HG03439 (cell line): ENCODE data around the gene OR6B2.
"Not testable (repeated sequence)": the region's sequence is repeated elsewhere in the genome, so short reads cannot be mapped to it uniquely, and the experiment has no call there.

Source experiments
- ATAC-seq: cut with Tn5 transposase; IDR thresholded peaks from one replicate; pipeline ENCODE4 v1.9.1; 2021; ENCODE audit warnings: mild to moderate bottlenecking, moderate library complexity; ENCODE audit not compliant: unreplicated experiment

The OR6B2 gene

DNA sequence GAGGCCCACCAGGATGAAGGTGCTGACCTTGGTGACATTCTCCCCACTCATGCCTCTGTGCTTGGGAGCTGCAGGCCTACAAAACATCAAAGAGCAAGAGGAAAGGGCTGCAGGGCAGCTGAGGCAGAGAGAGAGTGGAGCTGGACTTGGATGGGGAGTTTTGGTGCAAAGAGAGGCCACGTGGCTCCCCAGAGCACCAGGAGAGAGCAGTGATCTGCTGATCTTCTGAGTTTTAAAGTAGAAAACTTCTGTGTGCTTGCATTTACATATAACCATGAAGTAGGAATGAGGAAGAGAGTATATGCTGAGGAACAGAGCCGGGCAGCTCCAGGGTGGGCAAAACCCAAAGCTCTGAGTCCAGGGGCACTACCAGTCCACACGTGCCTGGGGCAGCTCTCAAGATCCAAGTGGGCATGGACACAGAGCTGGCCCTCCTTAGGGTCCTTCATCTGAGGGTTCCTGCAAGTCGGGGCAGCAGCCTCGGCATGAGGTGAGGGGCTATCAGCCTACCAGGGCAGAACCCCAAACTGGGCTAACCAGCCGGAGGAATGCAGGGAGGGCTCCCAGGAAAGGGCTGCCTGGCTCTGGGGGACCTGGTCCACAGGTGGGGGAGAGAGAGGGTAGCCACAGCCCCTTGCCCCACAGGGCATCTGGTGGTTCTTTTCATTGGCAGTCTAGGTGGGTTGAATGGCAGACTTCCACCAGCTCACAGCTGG is at the start of gene OR6B2:
OR6B2 (minus strand) TSS at position 51 of the 716 bp plus-strand sequence; CDS start at position 51, 0 bp downstream.
- ATAC-seq, result no peak

DNA sequence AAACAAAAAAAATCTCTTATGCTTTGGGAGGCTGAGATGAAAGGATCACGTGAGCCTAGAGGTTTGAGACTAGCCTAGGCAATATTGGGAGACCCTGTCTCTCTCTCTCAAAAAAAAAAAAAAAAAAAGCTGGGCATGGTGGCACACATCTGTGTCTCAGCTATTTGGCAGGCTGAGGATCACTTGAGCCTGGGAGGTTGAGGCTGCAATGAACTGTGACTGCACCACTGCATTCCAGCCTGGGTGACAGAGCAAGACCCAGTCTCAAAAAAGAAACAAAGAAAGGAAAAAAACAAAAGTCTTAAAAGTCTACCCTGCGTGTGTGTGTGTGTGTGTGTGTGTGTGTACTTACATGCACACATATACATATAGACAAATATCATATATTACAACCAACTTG is 48.4 kb upstream of the OR6B2 start:
- no peak for ATAC-seq

GRCh38 chr2:240077442-240077841 is 47.2 kb upstream of the OR6B2 start:
- no peak for ATAC-seq

GRCh38 chr2:240074545-240074944 is 44.3 kb upstream of the OR6B2 start:
- ATAC-seq, result no peak

GRCh38 chr2:240070907-240071306 is 40.7 kb upstream of the OR6B2 start:
- no peak for ATAC-seq

DNA sequence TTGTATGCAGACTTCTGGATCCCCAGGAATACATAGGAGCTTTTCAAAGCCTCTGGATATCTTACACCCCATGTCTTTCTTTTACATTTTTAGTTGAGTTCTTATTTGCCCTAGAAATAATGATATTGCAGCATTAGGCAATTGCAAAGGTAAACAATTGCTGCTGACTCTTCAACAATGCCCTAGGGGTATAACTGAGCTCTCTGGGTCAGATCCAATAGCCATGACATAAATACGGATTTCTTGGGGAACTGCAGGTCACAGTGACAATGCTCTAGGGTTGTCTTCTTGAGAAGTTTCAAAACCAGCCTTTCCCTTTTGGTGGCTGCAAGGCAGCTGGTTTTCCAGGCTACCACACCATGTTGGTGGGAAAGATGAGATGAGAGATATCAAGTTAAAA is 39.6 kb upstream of the OR6B2 start:
- ATAC-seq, result no peak

GRCh38 chr2:240068193-240068592 is 38.0 kb upstream of the OR6B2 start:
- ATAC-seq, result no peak

DNA sequence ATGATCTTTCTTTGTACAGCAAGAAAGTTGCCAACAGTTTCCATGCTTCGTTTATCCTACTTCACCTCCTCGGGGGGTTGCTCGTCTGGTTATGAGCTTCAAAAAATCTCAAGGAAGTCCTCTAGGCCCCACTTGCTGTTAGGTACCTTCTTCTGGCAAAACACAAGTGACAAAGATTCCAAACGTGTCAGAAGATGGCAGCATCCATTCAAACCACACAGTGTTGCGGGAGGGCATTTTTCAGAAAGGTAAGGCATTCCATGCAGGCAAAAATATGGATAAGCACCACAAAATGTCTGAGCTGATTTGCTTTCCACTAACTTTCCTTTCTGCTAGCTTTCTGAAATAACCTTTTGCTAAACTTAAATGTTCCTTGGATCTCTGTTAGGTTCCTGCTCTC is 36.3 kb upstream of the OR6B2 start:
- no peak for ATAC-seq

- ATAC-seq, result no peak
These were observed 34.7 kb upstream of the OR6B2 start for GRCh38 chr2:240064898-240065297.

- ATAC-seq, result no peak
These were observed 30.9 kb upstream of the OR6B2 start for GRCh38 chr2:240060977-240061591.

DNA sequence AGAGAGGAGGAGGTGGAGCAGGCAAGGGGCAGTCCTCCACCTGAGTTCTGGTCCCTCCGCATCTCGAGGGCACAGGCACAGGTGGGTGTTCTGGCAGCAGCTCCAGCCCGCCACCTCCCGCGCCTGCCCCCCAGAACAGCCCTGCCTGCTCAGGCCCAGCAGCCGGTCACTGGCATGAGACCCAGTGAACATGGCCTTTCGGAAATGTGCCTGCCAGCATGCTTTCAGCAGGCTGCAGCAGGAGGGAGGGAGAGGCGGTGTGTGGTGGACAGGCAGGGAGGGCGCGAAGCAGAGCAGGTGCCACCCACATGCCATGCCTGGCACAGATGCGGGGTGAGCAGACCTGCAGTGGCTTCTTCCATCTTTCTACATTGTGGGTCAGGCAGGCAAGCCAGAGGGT is 26.4 kb upstream of the OR6B2 start:
- ATAC-seq, result no peak

DNA sequence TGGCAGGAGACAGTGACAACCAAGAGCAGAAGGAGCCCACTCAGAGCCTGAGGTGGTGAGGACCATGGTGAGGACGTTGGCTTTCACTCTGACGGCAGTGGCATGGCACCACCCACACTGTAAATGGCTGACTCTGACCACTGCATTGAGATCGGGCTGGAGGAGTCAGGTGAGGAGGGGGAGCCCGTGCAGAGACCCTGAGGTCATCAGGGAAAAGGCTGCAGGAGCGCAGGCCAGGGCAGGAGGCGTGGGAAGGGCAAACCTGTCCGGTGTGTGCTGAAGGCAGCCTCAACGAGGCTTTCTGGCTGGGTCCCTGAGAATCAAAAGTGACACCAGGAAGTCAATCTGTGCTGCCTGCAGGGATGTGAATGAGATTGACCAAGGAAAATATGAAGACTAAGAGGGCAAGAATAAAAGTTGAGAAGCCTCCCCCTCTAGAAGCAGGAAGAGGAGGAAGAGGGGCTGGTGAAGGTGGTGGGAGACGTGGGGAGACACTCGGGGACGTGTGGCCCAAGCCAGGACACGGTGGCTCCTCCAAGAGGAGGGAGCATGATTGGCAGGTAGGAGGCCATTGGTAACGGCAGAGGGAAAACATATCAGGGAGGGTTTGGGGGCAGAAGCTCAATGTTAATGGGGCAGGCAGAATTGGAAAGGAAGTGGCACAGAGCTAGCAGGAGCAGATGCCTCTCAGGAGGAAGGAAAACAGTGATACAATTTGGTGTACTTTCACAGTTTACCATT is 25.1 kb upstream of the OR6B2 start:
- no peak for ATAC-seq

DNA sequence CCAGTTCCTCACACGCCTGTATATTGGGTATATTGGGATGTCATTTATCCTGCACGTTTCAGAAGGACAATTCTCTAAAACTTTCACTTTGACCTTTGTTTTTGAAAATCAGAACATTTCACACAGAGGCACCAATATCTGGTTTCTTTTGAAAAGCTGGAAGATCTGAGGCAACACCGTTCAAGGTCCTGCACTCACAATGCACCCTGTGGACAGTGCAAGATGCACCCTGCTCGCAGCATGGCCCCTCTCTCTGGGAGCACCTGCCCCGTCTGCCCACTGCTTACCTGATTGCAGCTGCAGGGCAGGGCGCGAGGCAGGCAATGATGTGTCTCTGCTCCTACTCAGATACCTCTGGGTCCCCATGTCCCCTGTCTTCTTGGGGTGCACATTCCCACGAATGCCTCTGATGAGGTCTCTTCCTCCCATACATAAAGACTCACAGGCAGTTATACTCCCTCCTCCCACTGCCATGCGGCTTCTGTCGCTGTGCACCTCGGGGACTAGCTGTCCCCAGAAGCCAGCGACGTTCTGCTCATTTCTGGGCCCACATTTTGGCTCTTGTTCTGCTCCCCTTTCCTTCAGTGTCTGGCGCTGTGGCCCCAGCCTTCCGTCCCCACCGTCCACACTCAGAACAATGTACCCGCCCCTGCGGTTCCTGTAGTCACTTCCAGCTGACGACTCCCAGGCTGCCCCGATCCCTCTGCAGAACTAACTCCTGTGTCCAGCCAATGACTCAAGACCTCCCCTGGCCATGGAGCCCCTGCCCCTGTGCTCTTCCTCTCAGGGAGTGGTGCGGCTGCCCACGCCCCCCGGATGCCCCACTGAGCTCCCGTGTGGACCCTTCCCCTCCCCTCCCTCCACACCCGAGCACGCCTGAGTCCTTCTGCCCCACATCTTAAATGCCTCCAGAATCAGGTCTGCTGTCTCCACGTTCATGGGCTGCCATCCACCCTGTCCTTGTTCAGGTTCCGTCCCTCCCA is 23.2 kb upstream of the OR6B2 start, which contains the start of gene OR6B3:
OR6B3 (minus strand) TSS at position 349 of the 983 bp plus-strand sequence.
- ATAC-seq, result no peak

DNA sequence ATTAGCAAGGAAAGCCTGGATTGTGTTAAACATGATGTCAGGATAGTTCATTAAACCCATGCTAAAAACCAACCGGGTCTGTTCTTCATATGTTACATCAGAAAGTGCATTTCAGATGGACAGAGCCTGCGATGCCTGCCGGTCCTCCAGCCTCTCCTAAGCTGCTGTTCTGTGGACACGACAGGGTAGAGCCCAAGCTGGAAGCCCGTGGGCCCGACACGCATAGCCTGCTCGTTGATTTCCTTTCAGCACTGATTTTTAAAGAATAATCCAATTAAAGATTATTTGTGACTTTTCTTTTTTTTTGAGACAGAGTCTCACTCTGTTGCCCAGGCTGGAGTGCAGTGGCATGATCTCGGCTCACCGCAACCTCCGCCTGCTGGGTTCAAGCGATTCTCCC is 22.3 kb upstream of the OR6B2 start:
- no peak for ATAC-seq

DNA sequence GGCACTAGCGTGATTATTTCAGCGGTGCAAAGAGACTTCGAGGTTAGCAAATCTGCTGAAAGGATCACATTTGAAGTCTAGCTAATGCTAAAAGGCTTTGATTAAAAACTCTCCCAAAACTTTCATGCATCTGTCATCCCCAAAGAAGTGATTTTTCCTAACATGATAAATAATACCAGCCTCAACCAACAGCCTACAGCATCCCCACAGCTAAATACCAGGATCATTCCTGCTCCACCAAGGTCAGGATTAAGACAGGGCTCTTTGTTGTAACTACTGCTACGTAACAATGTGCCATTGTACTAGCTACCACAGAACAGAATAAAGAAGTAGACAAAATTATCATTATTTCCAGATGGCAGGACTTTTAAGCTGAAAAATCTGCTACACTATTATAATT is 21.5 kb upstream of the OR6B2 start:
- no peak for ATAC-seq

DNA sequence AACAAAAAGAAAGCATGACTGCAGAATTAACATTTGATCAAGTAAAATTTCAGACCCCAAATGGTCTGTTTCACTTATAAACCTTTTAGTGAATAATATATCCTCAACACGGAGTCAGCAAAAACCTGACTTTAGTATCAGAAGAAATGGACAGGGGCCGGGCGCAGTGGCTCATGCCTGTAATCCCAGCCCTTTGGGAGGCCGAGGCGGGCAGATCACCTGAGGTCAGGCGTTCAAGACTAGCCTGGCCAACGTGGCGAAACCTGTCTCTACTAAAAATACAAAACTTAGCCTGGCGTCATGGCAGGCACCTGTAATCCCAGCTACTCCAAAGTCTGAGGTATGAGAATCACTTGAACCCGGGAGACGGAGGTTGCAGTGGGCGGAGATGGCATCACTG is 20.0 kb upstream of the OR6B2 start:
- ATAC-seq, result no peak

DNA sequence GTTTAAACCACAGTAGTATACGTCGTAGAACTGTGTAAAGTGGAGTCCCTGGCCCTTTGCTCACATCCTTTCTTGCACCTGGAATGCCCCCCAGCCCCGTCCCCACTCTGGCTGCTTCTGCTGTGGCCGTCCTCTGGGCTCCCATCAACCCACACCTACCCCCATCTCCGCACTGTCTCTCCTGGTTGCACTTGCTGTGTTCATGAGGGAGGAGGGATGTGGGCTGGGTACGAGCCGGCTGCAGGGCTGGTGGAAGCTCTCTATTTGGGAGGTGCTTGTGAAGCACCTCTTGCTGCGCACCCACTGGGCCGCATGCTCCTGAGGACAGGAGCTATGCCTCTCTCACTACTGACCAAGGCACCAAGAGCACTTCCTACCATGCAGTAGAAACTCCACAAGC is 18.0 kb upstream of the OR6B2 start:
- no peak for ATAC-seq

GRCh38 chr2:240045098-240045497 is 14.9 kb upstream of the OR6B2 start:
- ATAC-seq, result no peak

DNA sequence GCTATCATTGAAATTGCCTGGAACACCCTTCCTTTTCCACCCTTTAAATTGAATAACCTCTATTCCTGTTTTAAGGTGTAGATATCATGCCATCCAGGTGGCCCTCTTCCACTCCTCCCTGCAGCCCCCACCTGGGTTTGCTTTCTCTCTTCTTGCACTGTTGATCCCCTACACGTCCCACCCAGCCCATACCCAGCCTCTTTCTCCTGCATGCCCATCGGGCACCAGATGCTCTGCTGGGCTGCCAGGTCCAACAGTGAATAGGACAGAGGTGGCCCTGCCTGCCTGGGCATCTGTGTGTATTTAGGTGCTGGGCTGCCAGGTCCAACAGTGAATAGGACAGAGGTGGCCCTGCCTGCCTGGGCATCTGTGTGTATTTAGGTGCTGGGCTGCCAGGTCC is 13.9 kb upstream of the OR6B2 start:
- not testable (repeated sequence) for ATAC-seq

DNA sequence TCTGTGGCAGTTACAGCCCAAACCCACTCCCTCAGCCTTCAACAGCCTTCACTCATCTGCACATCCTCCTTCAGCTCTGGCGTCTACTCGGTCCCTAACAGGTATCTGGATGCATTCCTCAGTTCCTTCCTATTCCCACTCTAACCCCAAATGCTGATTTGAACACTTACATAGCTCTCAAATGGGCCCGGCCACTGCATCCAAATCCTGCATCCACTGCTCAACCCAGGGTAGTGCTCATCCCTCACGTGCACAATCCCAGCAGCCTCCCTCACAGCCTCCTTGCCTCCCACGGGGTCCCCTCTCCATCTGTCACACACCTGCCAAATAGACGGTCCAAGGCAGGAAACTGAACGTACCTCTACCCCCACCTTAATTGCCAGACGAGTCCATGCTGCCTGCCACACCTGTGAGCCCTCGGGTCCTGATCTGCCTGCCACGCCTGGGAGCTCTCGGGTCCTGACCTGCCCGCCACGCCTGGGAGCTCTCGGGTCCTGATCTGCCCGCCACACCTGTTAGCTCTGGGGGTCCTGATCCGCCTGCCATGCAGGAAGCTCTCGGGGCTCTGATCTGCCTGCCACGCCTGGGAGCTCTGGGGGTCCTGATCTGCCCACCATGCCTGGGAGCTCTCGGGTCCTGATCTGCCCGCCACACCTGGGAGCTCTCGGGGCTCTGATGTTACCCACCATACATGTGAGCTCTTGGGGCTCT is 13.2 kb upstream of the OR6B2 start:
- ATAC-seq, result no peak
